Measurements from ENCODE around the gene CAV3. TPM values are rescaled to one million over a fixed set of nuclear protein-coding genes. Genes with fewer than 3 reads are reported as not detected.

The CAV3 gene
- total and polyA plus RNA-seq, 9 of the 15 experiments (the other 6 are each of a cell fraction or from before 2014, with no cell fraction given), result not detected

GRCh38 chr3:8775181-8775580, 41.6 kb downstream of the CAV3 start:
- Histone ChIP-seq H3K4me1 (replicated peaks in 1 of 2; ENCODE audit: control insufficient read depth in 2 of 2, insufficient read depth in 2 of 2, low read length in 2 of 2) (no peaks in the 10 kb centered on the region), H3K4me3 (no peak overlapping the region), H2AFZ (ENCODE audit: low read depth, low read length) (no peak overlapping the region), H3K79me2 (ENCODE audit: control insufficient read depth, insufficient read depth, low read length) (no peaks in the 10 kb centered on the region), H3K36me3 (ENCODE audit: control insufficient read depth, insufficient read depth, low read length) (no peaks in the 10 kb centered on the region), H3K9me1 (ENCODE audit: control insufficient read depth, insufficient read depth, low read length) (no peaks in the 10 kb centered on the region), H3K27ac (ENCODE audit: extremely low read depth, low read depth, low read length) (no peak overlapping the region), H3K27me3 (ENCODE audit: control insufficient read depth in 2 of 2, insufficient read depth in 2 of 2, low read length in 2 of 2) (peaks cover 5 to 18% of the 10 kb centered on the region in 2 experiments; a peak in 4 of 5 replicates), H3K9ac (ENCODE audit: insufficient read depth in 1 of 2, low read depth in 2 of 2, low read length in 2 of 2) (no peak overlapping the region), H4K20me1 (replicated peaks; ENCODE audit: control insufficient read depth, insufficient read depth, low read length) (no peaks in the 10 kb centered on the region), H3K9me3 (replicated peaks; ENCODE audit: control insufficient read depth, insufficient read depth, low read depth, low read length) (no peaks in the 10 kb centered on the region), H3K4me2 (ENCODE audit: insufficient read depth, low read length) (no peak overlapping the region)
- DNase-seq (ENCODE audit: extremely low read depth in 1 of 4, low spot score in 3 of 4), result no peak
- TF ChIP-seq CHD1 (IDR thresholded peaks at IDR 0.05; ENCODE audit: low read length), result no peak
- TF ChIP-seq USF2 (CRISPR knock-in tag; IDR thresholded peaks at IDR 0.05), result no peak
- TF ChIP-seq TRIM28 (IDR thresholded peaks at IDR 0.05), result no peak
- no peak for TF ChIP-seq ZFP30 (CRISPR knock-in tag; IDR thresholded peaks at IDR 0.05; ENCODE audit: borderline replicate concordance)
- TF ChIP-seq BRF1 (IDR thresholded peaks at IDR 0.05; ENCODE audit: borderline replicate concordance, extremely low read depth, insufficient read length), result no peak
- no peak for TF ChIP-seq ZBTB12 (CRISPR knock-in tag; IDR thresholded peaks at IDR 0.05)
- no peak for FAIRE-seq
- ATAC-seq, result no peak
- 0% methylated on average over 5 of the region's 5 CpGs for WGBS (ENCODE audit: insufficient coverage, low coverage, missing lambda C conversion rate)
- BruUV-seq (replicated peaks), result no TSS peak
- intact Hi-C loops (cut with micrococcal nuclease), result no loop called here
- POLR2A ChIA-PET, result no interaction called here
- CTCF ChIA-PET (ENCODE audit: low intra/inter-chr PET ratio), result no interaction called here
- in situ Hi-C loops (cut with MboI), result no loop called here
